Parathyroid adenoma (tissue), 2 donors: ENCODE data around the gene HORMAD2.

Source experiments
- H2AFZ ChIP-seq: fragments of 300-600 bp; sonication (generic); one replicate; pipeline ENCODE4 v1.7.0; 2017; ENCODE audit warnings: antibody characterized with exemption, mild to moderate bottlenecking
- H3K27ac ChIP-seq: fragments of 300-600 bp; sonication (generic); one replicate; pipeline ENCODE4 v1.7.0; 2017
- H3K27me3 ChIP-seq: fragments of 300-600 bp; sonication (generic); one replicate; pipeline ENCODE4 v1.7.0; 2017; ENCODE audit warnings: low read length; ENCODE audit not compliant: control insufficient read depth, insufficient read depth
- H3K36me3 ChIP-seq: fragments of 300-600 bp; sonication (generic); one replicate; pipeline ENCODE4 v1.7.0; 2017; ENCODE audit warnings: low read length; ENCODE audit not compliant: control insufficient read depth, insufficient read depth
- H3K4me1 ChIP-seq: fragments of 300-600 bp; sonication (generic); one replicate; pipeline ENCODE4 v1.7.0; 2017; ENCODE audit warnings: control low read depth
- H3K4me2 ChIP-seq: fragments of 300-600 bp; sonication (generic); one replicate; pipeline ENCODE4 v1.7.0; 2017; ENCODE audit warnings: low read length
- H3K4me3 ChIP-seq: fragments of 300-600 bp; sonication (generic); one replicate; pipeline ENCODE4 v1.7.0; 2017; ENCODE audit warnings: low read depth, low read length
- H3K79me2 ChIP-seq: fragments of 300-600 bp; sonication (generic); one replicate; pipeline ENCODE4 v1.7.0; 2017; ENCODE audit warnings: control low read depth
- H3K9ac ChIP-seq: fragments of 300-600 bp; sonication (generic); one replicate; pipeline ENCODE4 v1.7.0; 2017; ENCODE audit warnings: mild to moderate bottlenecking
- H3K9me3 ChIP-seq: fragments of 300-600 bp; sonication (generic); one replicate; pipeline ENCODE4 v1.7.0; 2017; ENCODE audit warnings: low read length; ENCODE audit not compliant: control insufficient read depth
- CTCF ChIP-seq: fragments of 300-600 bp; sonication (generic); IDR thresholded peaks from one replicate; pipeline ENCODE4 v1.7.0; 2017; ENCODE audit warnings: antibody characterized with exemption, mild to moderate bottlenecking
- donor health status: primary hyperparathyroidism.

Gene HORMAD2

GRCh38 chr22:30221121-30221992, 141.1 kb downstream of the HORMAD2 start:
- no peak for TF ChIP-seq CTCF
- H3K27ac ChIP-seq = no peak overlapping the region

GRCh38 chr22:30222321-30222720, 142.1 kb downstream of the HORMAD2 start:
- Histone ChIP-seq H3K4me1 (no peaks in the 10 kb centered on the region), H3K36me3 (no peaks in the 10 kb centered on the region), H3K27ac (no peak overlapping the region), H2AFZ (no peak overlapping the region), H3K4me3 (no peak overlapping the region), H3K9ac (no peak overlapping the region), H3K9me3 (no peaks in the 10 kb centered on the region), H3K27me3 (no peaks in the 10 kb centered on the region), H3K79me2 (no peaks in the 10 kb centered on the region), H3K4me2 (no peak overlapping the region)
- TF ChIP-seq CTCF = no peak

More at GRCh38 chr22:30221121-30221992, 141.1 kb downstream of the HORMAD2 start:
- Histone ChIP-seq H3K36me3 (no peaks in the 10 kb centered on the region), H3K4me2 (no peak overlapping the region), H3K27me3 (no peaks in the 10 kb centered on the region), H2AFZ (no peak overlapping the region), H3K4me3 (no peak overlapping the region), H3K9ac (no peak overlapping the region), H3K9me3 (no peaks in the 10 kb centered on the region), H3K4me1 (no peaks in the 10 kb centered on the region), H3K79me2 (no peaks in the 10 kb centered on the region)

GRCh38 chr22:30223303-30223702, 143.0 kb downstream of the HORMAD2 start:
- Histone ChIP-seq H3K4me2 (no peak overlapping the region), H3K36me3 (no peaks in the 10 kb centered on the region), H3K79me2 (no peaks in the 10 kb centered on the region), H3K9ac (no peak overlapping the region), H3K27me3 (no peaks in the 10 kb centered on the region), H2AFZ (no peak overlapping the region), H3K9me3 (no peaks in the 10 kb centered on the region), H3K4me3 (no peak overlapping the region), H3K27ac (no peak overlapping the region), H3K4me1 (no peaks in the 10 kb centered on the region)
- TF ChIP-seq CTCF = no peak

- Histone ChIP-seq H2AFZ (no peak overlapping the region), H3K27me3 (no peaks in the 10 kb centered on the region), H3K9ac (no peak overlapping the region), H3K4me1 (no peaks in the 10 kb centered on the region), H3K4me3 (no peak overlapping the region), H3K79me2 (no peaks in the 10 kb centered on the region), H3K27ac (no peak overlapping the region), H3K36me3 (no peaks in the 10 kb centered on the region), H3K4me2 (no peak overlapping the region), H3K9me3 (no peaks in the 10 kb centered on the region)
- TF ChIP-seq CTCF = no peak
Measured at GRCh38 chr22:30224161-30224857, 144.0 kb downstream of the HORMAD2 start.
